HG02798 (cell line): Measurements from ENCODE around the gene ZBTB34.

Source experiments
- ATAC-seq: cut with Tn5 transposase; IDR thresholded peaks from one replicate; pipeline ENCODE4 v1.9.1; 2021; ENCODE audit warnings: mild to moderate bottlenecking; ENCODE audit not compliant: unreplicated experiment, poor library complexity

The ZBTB34 gene

DNA sequence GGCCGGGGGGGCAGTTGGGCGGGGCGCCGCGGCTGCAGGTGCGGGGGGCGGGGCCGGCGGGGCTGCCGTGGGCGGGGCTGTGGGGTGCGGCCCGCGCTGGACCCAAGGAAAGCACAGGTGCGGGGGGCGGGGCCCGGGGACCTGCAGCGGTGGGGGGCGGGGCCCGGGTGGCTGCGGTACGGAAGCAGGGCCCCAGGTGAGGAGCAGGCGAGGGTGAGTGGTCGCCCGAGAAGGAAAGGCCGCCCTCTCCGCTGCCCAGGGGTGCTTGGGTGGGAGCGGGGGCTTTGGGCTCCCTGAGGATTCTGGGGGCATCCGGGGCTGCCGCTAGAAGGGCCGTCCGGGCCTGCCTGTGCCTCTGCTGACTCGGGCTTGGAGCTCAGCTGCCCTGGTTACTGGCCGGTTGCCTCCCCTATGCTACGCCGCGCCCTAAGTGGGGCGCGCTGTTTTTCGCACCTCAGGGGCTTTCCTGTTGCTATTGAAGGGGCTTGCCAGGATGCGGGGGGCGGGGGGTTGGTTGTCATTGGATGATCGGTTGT, 54.9 kb downstream of the ZBTB34 start:
- ATAC-seq = peak; percentile 5

DNA sequence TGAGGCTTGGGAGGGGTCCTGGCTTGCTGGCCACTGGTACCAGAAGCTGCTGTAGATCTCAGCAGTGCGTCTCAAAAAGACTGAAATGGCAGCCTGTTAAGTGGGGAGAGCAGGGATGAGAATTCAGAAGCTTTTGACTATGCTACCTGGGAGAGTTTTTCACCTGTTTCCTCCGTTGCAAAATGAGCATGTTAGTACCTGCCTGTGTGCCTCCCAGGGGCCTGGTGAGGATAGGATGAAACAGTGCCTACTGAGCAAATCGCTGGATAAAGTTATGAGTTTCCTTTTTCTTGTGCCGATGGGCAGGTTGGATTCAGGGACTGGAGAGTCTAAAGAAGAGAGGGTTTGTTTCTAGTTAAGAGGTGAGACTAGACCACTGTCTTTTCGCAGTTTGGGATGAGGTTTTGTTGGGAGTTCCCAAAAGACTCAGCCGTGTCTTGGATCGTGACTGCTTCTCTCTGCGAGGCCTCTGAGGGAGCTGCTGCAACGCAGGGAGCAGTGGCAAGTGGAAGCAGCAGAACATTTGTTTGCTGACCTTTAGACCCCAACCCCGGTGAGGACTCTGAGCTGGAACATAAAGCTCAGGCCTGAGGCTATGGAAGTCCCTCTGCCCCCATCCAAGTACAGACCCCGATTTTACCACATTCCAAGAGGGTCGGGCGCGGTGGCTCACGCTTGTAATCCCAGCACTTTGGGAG, 55.6 kb downstream of the ZBTB34 start:
- ATAC-seq = no peak

DNA sequence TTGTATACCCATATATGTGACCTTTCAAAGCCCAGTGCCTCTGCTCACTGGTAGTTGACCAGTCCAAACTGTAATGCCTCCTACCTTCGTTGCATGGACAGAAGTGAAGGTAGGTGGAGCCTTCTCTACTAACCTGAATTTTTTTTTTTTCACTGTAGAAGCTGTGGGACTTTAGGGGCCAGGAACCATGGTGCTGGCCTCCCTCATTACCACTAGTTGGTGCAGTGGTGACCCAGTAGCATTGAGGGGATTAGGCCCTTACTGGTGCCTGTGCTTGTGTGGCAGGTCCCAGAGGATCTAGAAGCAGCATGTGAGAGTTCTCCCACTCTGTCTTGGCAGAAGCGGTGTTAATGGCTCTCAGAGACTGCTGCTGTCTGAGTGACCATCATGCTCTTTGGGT, 56.5 kb downstream of the ZBTB34 start:
- no peak for ATAC-seq

DNA sequence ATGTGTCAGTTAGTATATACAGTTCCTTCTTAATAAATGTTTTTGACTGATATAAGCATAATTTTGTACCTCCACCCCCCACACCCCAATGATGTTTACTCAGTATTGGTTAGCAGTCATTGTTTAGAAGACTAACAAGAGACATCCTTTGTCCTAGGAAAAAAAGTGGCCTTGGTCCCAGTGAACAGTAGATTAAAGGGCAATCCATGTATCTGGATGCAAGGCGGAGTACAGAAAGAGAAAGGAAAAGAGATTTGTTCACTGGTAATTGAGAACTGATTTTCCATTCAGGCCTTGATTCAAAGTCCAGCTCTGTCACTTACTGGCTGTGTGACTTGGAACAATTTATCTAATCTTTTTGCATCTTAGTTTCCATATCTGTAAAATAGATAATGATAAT, 58.8 kb downstream of the ZBTB34 start:
- ATAC-seq = no peak

DNA sequence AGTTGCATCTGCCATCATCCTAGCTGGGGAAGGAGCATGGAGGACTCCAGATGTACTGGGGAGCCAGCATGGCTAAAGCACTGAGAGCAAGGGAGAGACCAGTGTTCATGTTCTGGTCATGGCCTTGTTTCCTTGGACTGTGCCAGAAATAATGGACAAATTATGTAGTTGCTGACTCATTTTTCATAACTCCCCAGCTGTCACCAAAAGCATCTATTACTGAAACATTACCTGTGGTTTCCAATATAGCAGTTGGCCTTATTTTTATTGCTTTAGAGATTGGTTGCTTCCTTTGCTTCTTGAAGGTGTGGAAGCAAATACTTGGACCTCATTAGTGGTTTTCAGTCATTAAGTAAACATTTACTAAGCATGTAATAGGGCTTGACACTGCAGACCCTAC, 65.4 kb downstream of the ZBTB34 start:
- ATAC-seq = no peak

DNA sequence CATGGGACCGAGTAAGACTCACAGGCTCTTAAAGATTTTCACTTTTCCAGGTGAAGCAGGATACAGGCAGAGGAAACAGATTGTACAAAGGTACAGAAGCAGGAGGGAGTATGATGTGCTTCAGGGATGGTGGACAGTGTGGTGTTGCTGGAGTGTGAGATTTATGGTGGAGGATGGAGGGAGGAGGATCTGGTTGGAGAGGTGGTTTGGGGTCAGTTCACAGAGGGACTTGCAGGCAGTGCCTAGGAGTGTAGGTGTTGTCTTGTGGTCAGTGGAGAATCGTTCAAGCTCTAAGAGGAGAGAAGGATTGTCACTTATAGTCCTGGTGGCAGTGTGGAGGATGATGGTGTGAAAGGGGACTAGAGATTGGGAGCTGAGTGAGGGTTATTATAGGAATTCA, 65.9 kb downstream of the ZBTB34 start:
- ATAC-seq = no peak

DNA sequence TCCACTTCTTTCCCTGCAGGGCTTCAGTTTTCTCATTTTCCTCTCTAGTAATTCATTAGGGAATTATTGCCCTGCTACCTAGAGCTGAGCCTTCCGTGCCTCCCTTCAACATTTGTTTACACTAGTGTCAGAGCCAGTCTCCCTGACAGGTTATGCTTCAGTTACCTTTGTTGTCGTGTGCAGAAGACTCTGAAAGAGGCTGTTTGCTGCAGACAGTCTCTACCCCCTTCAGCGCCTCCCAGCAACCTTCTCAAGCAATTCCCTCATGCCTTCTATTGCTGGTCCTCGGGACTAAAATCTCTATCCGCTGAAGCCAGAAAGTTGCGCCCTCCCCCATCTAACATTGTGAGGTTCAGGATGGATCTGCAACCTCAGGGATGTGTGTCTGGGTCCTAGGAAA, 67.0 kb downstream of the ZBTB34 start:
- ATAC-seq = no peak

DNA sequence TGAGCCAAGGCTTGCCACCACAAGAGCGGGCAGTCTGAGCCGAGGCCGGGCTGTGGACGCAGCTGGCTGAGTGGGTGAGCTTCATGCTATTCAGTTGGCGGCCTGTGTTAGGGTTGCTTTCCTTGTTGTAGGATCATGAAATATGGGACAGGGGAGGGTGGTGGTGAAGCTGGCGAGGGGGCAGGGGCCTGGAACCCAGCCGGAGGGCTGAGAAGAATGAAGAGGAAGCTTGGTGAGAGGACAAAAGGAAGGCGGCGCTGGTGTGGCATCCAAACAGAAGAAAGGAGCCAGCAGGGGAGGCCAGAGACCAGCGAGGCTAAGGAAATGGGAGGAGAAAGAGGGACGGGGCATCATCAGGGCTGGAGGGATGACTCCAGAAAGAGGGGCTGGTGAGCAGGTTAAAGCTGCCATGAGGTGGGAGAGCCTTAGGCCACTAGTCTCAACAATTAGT, 72.5 kb downstream of the ZBTB34 start:
- no peak for ATAC-seq

DNA sequence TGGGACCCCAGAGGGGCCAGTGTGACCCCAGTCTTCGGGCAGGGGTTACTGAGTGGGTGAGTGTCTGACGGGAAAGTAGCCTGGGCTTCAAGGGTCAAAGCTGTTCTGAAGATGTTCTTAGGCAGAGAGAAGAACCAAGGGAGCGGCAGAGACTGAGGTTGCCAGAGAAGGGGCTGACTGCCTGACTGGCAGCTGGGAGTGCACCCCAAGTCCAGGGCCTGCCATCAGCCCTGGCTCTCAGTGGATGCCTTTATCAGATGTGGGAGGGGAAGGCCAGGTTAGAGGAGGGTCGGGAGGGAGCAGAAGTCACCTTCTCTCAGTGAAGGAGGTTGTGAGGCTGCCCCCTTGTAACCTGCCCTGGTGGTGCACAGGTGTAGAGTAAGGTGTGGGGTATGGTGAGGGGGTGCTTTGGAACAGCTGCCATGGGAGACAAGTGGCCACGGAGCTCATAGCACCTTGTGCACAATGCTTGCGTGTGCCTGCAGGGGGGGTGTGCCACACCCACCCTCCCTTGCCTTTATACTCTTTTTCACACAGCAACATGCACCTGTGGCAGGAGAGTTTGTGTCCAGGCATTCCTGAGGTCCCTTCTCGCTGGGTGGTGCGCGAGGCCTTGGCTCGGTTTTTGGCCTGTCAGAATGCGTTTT, 73.0 kb downstream of the ZBTB34 start:
- ATAC-seq = no peak

DNA sequence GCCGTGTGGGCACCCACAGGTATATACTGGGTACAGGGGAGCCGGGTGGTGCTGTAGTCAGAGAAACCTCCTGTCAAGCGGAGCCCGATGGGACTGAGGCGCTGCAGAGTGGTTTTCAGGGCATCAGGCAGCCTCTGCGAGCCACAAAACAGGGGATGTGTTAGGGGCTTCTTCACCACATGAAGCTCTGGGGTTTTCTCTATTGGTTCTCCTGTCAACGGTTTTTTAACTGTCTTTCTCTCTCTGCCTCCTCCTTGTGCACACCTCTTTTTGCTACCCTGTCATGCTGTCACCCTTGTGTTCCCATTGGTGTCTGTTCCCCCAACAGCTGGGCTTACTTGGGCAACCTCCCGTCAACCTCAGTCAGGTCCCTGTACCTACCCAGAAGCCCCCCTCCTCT, 74.0 kb downstream of the ZBTB34 start:
- ATAC-seq = no peak
